GM18951 (cell line): Measurements from ENCODE around the gene CEACAM19.
"Not testable (repeated sequence)": the region's sequence is repeated elsewhere in the genome, so short reads cannot be mapped to it uniquely, and the experiment has no call there.

Source experiments
- POLR2A ChIP-seq: IDR thresholded peaks from 4 replicates; pipeline ENCODE4 v1.6.1; 2011; ENCODE audit warnings: mild to moderate bottlenecking; ENCODE audit not compliant: insufficient read length, insufficient read depth; ENCODE audit errors: extremely low read depth
- in situ Hi-C: fragments of 300-500 bp; cut with MboI; formaldehyde crosslinking; loops from one replicate; pipeline ENCODE4 v1.12.0; 2022; ENCODE audit warnings: low sequenced_read_pairs, mixed read lengths, inconsistent platforms; ENCODE audit not compliant: unreplicated experiment

Gene CEACAM19, protein sequence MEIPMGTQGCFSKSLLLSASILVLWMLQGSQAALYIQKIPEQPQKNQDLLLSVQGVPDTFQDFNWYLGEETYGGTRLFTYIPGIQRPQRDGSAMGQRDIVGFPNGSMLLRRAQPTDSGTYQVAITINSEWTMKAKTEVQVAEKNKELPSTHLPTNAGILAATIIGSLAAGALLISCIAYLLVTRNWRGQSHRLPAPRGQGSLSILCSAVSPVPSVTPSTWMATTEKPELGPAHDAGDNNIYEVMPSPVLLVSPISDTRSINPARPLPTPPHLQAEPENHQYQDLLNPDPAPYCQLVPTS

DNA sequence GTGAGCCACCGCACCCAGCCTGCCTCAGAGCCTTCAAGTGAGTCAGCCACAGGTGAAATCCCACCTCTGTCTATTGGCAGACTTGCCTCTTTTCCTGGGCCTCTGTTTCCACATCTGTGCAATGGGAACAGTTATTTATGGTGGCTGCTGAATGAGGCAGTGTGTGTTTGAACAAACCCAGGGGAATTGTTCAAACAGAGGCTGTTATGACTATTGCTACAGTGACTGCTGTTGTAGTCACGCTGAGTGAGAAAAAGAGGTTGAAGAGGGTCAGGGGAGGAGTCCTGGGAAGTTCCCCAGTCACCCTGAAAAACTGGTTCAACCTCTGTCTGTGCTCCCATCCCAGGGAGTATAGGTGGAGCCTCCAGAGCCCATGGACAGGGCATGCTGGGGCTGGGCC, at the start of gene CEACAM19:
Gene CEACAM19 (plus strand): TSS at position 83 of the 400 bp plus-strand sequence. CDS start 450 bp downstream, outside the sequence.
- in situ Hi-C loops: no loop called here
- TF ChIP-seq POLR2A: no peak

DNA sequence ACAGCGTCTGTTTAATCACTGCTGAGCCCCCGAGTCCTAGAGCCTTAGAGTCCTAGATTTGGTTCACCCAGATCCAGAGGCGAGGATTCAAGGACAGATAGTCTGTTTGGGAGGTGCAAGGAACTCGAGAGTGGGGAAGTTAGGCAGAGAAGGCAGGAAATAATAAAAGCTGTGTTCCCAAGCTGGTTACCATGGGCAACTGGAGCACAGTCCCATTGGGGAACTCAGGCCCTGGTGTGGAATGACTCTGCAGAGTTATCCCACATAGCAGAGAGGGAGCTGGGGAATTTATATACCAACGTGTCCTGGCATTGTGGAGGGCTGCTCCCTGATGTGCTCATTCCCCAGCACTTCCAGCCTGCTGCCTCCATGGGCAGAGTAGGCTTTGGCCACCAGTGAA, 48.2 kb upstream of the CEACAM19 start:
- no peak for TF ChIP-seq POLR2A
- in situ Hi-C loops: no loop called here

DNA sequence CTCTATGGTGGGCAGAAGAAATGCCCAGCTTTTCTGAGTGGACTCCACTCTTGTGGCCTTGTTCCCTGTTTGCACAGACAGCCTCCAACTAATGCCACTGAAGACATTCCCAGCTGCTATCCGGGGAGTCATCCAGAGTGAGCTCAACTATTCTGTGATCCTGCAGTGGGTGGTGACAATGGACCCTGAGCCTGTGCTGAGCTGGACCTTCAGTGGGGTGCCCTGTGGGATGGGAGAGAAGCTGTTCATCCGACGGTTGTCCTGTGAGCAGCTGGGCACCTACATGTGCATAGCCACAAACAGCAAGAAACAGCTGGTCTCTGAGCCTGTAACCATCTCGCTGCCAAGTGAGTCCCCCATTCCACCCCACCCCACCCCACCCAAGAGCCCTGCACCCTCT, 47.7 kb upstream of the CEACAM19 start:
- in situ Hi-C loops: no loop called here
- no peak for TF ChIP-seq POLR2A

DNA sequence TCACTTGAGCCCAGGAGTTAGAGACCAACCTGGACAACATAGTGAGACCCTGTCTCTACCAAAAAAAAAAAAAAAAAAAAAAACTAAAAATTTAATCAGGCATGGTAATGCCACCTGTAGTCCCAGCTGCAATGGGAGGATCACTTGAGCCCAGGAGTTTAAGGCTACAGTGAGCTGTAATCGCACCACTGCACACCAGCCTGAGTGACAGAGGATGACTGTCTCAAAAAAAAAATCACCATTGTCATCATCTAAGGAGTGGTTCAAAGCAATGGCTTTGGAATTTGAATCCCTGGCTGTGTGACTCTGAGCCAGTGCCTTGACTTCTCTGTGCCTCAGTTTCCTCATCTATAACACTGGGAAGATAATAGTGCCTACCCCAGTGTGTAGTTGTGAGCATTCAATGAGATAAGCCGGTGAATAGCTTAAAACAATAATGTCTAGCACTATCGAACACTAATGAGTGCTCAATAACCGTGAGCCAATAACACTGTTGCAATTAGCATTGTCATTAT, 46.4 kb upstream of the CEACAM19 start:
- in situ Hi-C loops: no loop called here
- no peak for TF ChIP-seq POLR2A

DNA sequence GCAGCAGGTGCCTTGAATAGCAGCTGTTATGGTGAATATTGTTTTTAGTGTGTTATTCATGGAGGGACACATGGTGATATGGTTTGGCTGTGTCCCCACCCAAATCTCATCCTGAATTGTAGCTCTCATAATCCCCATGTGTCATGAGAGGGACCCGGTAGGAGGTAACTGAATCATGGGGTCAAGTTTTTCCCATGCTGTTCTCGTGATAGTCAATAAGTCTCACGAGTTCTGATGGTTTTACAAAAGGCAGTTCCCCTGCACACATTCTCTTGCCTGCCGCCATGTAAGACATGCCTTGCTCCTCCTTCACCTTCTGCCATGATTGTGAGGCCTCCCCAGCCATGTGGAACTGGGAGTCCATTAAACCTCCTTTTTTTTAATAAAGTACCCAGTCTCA, 45.6 kb upstream of the CEACAM19 start:
- in situ Hi-C loops: not testable (repeated sequence)

DNA sequence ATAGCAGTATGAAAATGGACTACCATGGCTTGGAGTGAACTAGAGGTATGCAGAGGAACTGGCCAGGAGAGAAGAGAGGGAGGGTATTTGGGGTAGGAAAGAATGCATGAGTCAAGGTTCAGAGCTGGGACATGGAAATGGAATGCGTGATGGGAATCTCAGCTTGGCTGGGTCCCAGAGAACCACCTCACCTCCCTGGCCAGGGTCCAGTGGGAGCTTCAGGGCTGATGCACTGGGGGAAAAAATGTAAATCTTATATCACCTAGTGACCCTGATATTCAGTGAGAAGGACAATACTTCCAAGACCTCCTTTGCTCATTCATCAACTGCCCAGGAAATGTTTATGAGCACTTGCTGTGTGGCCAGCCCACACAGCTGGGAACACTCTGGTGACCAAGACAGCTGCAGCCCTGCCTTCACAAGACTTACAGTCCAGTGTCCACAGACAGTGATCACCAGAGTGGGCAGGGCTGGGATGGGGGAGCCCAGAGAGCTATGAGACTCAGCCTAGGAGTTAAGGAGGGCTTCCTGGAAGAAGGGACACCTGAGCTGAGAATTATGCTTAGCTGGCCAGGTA, 45.1 kb upstream of the CEACAM19 start:
- in situ Hi-C loops: no loop called here
- no peak for TF ChIP-seq POLR2A

DNA sequence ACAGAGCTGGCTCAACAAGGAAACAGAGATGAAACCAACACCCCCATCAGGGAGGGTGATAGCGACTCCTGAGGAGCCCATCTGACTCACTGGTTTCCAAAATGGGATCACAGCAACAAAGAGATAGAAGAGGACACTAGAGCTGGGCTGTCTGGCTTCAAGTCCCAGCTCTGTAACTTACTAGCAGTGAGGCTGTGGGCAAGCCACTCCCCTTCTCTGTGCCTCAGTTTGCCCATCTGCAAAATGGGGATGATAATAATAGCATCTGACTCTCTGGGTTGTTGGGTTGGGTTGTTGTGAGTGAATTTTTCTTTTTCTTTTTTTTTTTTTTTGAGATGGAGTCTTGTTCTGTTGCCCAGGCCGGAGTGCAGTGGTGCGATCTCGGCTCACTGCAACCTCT, 43.7 kb upstream of the CEACAM19 start:
- TF ChIP-seq POLR2A: no peak
- in situ Hi-C loops: no loop called here

DNA sequence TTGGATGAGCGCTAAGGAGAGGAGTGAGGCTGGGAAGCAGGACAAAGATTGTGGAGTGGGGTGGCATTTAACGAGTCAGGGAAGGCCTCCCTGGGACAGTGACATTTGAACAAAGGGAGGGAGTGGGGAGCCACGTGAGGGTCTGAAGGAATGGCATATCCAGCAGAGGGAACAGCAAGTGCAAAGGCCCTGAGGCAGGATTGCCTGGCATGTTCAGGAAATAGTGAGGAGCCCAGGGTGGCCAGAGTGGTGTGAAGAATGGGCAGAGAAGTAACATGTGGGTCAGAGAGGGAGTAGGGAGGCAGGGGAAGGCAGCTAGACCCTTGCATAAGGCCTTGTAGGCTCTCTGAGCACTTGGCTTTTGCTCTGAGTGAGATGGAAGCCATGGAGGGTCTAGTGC, 42.5 kb upstream of the CEACAM19 start:
- no peak for TF ChIP-seq POLR2A
- in situ Hi-C loops: no loop called here

DNA sequence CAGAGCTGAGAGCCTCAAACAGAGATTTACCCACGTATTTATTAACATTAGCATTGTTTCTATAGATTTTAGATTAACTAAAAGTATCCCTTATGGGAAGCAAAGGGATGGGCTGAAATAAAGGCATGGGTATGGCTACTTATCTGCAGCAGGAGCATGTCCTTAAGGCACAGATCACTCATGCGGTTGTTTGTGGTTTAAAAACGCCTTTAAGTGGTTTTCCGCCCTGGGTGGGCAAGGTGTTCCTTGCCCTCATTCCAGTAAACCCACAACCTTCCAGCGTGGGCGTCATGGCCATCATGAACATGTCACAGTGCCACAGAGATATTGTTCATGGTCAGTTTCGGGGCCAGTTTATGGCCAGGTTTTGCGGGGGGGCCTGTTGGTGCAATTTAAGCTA, 39.7 kb upstream of the CEACAM19 start:
- in situ Hi-C loops: not testable (repeated sequence)

DNA sequence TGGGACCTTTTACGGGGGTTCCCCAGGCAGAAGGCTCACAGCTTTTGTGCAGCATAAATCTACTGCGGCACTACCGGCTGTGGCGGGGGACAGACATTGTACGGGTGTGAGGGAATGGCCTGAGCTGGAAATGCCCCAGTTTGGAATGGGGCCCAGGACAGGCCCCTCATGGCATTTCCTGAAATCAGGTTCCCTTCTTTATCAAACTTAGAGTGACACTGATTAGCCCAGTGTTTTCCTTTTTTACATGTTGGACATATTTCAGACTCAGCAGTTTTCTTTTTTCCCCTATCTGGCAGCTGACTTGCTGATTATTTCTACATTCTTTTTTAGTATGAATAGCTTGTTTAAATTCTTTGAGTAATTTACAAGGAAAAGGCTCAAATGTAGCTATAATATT, 37.2 kb upstream of the CEACAM19 start:
- in situ Hi-C loops: not testable (repeated sequence)

DNA sequence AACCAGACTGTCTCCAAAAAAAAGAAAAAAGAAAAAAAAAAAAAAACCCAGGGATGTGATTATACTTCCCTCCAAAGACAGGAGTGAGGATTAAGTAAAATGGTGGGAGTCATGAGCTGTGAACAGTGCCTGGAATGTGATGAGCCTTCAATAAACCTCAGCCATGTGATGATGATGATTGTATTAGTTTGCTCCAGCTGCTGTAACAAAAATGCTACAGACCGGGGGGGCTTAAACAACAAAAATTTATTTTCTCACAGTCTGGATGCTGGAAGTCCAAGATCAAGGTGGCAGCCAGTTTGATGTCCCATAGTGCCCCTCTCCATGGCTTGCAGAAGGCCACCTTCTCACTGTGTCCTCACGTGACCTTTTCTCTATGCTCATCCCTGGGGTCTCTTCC, 36.5 kb upstream of the CEACAM19 start:
- in situ Hi-C loops: no loop called here
- no peak for TF ChIP-seq POLR2A

DNA sequence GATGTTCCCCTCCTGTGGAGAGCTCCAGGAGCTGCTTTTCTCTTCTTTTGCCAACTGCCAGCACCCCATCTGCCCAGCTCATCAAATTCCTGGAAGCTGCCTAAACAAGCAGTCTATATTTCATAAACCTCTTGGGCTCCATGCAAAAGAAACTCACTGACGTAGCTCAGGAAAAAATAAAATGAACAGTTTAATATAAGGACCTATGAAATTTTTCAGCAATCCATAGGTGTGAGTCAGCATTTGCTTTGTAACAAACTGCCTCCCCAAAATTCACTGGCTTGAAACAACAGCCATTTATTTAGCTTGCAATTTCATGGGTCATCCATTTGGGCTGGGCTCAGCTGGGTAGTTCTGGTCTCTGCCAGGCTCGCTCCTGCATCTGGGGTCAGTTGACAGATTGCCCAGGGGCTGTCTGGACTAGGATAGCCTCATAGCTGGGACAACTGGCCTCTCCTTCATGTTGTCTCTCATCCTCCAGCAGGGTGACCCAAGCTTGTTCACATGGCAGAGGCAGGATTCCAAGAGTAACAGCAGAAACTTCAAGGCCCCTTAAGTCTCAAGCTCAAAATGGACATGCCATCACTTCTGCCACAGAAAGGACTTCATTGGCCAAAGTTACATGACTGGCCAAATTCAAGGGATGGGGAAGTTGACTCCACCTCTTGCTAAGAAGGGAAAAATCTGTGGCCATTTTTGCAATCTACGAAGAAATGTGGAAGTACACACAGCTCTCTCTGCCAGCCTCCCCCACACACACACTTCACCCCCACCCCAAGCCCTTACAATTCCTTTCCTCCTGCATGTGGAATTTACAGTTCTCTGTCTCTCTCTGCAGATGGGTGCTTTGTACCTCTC, 35.5 kb upstream of the CEACAM19 start:
- no peak for TF ChIP-seq POLR2A
- in situ Hi-C loops: no loop called here

DNA sequence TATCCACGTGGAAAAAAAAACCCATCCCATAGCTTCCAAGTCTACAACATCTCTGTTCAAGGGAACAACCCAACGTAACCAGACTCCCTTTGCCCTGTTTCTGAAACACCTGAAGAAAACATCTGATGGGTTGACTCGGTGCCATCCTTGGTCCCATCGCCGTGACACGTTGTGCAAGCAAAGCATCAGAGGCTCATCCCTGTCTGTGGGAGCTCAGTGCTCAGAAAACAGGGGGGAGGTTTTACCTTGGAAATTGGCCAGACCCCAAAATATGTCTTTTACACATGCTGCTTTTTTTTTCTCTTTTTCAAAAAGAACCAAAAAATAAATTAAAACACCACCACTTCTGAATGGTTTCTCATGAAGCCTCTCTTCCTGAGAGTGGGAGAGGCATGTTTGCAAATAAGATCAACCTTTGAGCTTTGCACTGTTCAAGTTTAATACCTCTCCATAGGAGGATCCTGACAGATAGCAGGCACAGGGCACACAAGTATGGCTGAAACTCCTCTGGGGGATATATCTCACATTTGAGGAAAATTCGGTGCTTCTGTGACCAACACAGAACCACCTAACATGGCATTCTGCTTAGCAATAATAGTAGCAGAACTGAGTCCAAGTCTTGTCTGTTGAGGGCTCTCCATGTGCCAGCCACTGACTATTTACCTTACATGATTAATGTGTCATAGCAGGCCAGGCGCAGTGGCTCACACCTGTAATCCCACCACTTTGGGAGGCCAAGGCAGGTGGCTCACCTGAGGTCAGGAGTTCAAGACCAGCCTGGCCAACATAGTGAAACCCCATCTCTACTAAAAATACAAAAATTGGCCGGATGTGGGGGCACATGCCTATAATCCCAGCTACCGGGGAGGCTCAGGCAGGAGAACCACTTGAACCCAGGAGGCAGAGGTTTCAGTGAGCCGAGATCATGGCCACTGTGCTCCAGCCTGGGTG, 34.6 kb upstream of the CEACAM19 start:
- no peak for TF ChIP-seq POLR2A
- in situ Hi-C loops: no loop called here
